Activated naive CD4-positive, alpha-beta T cell treated with anti-CD3 and anti-CD28 coated beads, Interleukin-2, amount 10 ng/mL, durations not matched to agents 7 days and 5 days (primary cell): ENCODE data around the gene ADAT3.

ENCODE experiments used
- CTCF ChIA-PET: fragments of 350-600 bp; sonication (Branson Sonifier 250); formaldehyde crosslinking; loops from one replicate; lab custom pipeline; 2021; ENCODE audit warnings: antibody characterized with exemption; lab: Charles Lee
- DNase-seq: peaks from one replicate; pipeline ENCODE4 v3.0.0-alpha.2; 2020
- H3K27ac Mint-ChIP-seq: one replicate; pipeline ENCODE4 v1.8.0; 2021; ENCODE audit warnings: mild to moderate bottlenecking, moderate library complexity, mixed read lengths
- H3K27me3 Mint-ChIP-seq: one replicate; pipeline ENCODE4 v1.8.0; 2021; ENCODE audit warnings: mild to moderate bottlenecking, mixed read lengths
- H3K36me3 Mint-ChIP-seq: one replicate; pipeline ENCODE4 v1.8.0; 2021; ENCODE audit warnings: mixed read lengths
- H3K4me1 Mint-ChIP-seq: one replicate; pipeline ENCODE4 v1.8.0; 2021; ENCODE audit warnings: mixed read lengths
- H3K4me3 Mint-ChIP-seq: one replicate; pipeline ENCODE4 v1.8.0; 2021; ENCODE audit warnings: mild to moderate bottlenecking, moderate library complexity, mixed read lengths
- H3K9me3 Mint-ChIP-seq: one replicate; pipeline ENCODE4 v1.8.0; 2021; ENCODE audit warnings: mixed read lengths

The ADAT3 gene

DNA sequence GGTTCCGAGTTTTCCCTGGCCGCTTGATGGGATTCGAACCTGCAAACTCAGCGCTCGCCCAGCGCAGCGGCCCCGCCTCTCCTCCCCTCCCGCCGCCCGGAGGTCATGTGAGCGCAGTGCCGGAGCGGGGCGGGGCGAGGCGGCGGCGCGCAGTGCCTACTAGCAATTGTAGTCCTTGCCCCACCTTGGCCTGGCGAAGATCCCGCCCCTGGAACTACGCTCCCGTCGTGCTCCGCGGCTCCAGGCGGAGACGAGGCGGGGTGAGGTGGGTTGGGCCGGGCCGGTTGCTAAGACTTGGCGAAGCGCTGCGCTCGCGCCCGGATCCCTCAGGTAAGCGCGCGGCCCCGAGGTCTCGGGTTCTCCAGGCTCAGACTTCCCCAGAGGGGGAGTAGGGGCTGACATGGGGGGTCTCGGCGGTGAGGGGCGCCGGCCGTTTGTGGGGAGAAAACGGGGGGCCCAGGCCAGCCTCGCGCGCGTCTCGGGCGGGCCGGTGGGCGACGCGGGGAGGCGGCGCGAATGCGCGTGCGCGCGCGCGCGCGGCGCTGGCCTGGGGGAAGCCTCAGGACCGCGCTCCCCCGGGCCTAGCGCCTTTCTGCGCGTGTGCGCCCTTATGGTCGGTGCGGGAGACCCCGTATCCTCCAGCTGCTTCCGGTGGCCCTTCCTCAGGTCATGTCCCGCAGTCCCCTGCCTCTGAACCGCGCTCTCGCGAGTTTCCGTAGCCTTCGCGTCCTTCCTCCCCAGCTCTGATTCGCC, at the start of gene ADAT3, which contains the start of gene SCAMP4:
TSS of gene ADAT3 (plus strand) at position 290 of the 753 bp plus-strand sequence. CDS start 6,649 bp downstream, outside the sequence.
TSS of gene SCAMP4 (plus strand) at position 290 of the 753 bp plus-strand sequence. CDS start 9,621 bp downstream, outside the sequence.
- Mint-ChIP-seq H3K27ac (peak within 1 kb of the TSS; percentile 91), H3K36me3 (peaks cover 10% of the 10 kb centered on the region)

DNA sequence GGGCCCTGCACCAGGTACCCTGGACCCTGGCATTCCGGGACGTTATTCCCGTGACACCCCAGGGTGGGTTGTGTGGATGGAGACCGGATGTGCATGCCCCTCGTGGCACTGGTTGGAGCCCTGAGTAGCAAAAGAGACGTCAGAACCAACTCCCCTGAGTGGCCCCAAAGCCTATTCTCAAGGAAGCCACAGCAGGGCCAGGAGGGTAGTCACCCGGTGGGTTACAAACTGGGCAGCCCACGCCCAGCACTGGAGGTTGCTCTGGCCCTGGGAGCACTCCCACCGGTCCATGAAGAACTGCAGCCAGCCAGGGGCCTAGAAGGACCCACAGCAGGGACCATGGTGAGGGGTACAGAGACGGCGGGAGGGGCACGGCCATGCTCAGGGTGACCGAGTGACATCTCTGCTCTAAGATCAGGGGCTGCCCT, 49.4 kb upstream of the ADAT3 start:
- CTCF ChIA-PET: interaction anchor here (0.5 to 1.6 kb wide), 2 partner anchors 9 to 225 kb away, joined by 3 to 4 read pairs; no protein-coding TSS in a partner anchor
- peak; percentile 60 for DNase-seq
- Mint-ChIP-seq H3K27ac (peak overlapping the region; percentile 98), H3K36me3 (peaks cover 3% of the 10 kb centered on the region), H3K4me3 (peak overlapping the region; percentile 82), H3K27me3 (no peaks in the 10 kb centered on the region), H3K9me3 (no peaks in the 10 kb centered on the region), H3K4me1 (peaks cover 64% of the 10 kb centered on the region)

More for the DNA sequence above, at the start of gene ADAT3, which contains the start of gene SCAMP4:
- H3K4me1 Mint-ChIP-seq: peaks cover 67% of the 10 kb centered on the region
- no peaks in the 10 kb centered on the region for H3K27me3 Mint-ChIP-seq
- DNase-seq: peak; percentile 99
- H3K4me3 Mint-ChIP-seq: peak within 1 kb of the TSS; percentile 85
- no peaks in the 10 kb centered on the region for H3K9me3 Mint-ChIP-seq
- CTCF ChIA-PET: interaction anchor here (1.0 kb wide), 1 partner anchor 18 kb away, joined by 3 read pairs; no protein-coding TSS in a partner anchor

DNA sequence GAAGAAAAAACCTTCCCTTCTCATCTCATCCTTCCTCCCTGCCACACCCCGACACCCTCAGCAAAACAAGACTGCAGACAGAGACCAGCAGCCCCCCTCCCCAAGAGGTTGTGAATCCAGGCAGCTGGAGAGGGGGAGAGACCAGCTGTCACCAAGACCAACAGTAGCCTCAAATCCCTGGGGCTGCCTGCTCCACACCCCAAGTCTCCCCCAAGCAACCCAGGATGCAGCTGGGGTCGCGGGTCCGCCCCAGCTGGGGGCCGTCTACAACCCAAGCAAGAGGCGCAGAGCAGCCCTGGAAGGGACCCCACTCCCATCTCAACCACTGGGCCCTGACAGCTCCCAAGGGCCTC, 48.9 kb upstream of the ADAT3 start:
- H3K4me3 Mint-ChIP-seq: peak overlapping the region; percentile 82
- no peaks in the 10 kb centered on the region for H3K27me3 Mint-ChIP-seq
- no peak for DNase-seq
- no peaks in the 10 kb centered on the region for H3K9me3 Mint-ChIP-seq
- H3K27ac Mint-ChIP-seq: peak overlapping the region; percentile 98
- peaks cover 64% of the 10 kb centered on the region for H3K4me1 Mint-ChIP-seq
- H3K36me3 Mint-ChIP-seq: peaks cover 3% of the 10 kb centered on the region
- CTCF ChIA-PET: interaction anchor here (0.9 to 1.6 kb wide), 2 partner anchors 8 to 19 kb away, joined by 3 read pairs; no protein-coding TSS in a partner anchor

DNA sequence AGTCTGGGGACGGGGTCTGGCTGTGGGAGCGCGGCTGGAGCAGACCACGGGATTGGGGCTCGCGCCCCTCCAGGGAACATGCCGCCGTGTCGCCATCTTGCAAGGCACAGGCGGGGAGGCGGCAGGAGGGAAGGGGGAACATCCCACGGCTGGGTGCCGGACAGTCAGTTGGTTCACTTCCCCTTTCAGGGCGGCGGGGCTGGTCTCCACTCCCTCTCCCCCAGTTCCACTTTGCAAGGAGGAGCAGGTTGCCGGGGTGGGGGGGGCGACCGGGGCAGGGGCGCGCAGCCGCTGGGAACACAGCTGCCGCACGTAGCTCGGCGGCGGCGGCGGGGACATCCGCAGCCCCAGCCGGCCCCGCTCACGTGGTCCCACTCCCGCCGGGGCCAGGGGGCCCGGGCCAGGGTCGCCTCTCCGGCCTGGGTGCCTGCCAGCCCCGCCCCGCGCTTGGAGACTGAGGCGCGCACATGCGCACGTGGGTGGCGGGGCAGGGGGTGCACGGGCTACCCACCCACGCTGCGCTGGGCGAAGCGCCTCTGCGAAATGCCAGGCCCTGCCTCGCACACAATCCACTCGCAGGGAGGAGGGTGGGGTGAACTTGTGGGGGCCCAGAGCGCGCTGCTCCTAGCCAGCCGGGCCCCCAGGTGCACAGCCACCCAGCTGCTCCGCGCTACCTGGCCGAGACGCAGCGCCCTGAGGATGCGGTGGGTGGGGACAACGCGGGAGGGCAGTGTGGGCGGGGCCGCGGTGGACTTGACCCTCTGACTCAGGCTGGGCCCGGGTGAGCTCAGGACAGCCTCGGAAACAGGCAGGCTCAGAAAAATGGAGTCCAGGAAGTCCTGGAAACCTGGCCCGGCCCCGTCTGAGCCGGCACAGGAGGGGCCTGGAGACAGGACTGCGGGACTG, 48.2 kb upstream of the ADAT3 start:
- peaks cover 3% of the 10 kb centered on the region for H3K36me3 Mint-ChIP-seq
- H3K4me3 Mint-ChIP-seq: peak overlapping the region; percentile 82
- no peaks in the 10 kb centered on the region for H3K27me3 Mint-ChIP-seq
- H3K9me3 Mint-ChIP-seq: no peaks in the 10 kb centered on the region
- peaks cover 69% of the 10 kb centered on the region for H3K4me1 Mint-ChIP-seq
- CTCF ChIA-PET: interaction anchor here (0.9 to 1.1 kb wide), 2 partner anchors 18 to 19 kb away, joined by 3 read pairs; no protein-coding TSS in a partner anchor
- peak; percentile 62 for DNase-seq
- peak overlapping the region; percentile 98 for H3K27ac Mint-ChIP-seq

DNA sequence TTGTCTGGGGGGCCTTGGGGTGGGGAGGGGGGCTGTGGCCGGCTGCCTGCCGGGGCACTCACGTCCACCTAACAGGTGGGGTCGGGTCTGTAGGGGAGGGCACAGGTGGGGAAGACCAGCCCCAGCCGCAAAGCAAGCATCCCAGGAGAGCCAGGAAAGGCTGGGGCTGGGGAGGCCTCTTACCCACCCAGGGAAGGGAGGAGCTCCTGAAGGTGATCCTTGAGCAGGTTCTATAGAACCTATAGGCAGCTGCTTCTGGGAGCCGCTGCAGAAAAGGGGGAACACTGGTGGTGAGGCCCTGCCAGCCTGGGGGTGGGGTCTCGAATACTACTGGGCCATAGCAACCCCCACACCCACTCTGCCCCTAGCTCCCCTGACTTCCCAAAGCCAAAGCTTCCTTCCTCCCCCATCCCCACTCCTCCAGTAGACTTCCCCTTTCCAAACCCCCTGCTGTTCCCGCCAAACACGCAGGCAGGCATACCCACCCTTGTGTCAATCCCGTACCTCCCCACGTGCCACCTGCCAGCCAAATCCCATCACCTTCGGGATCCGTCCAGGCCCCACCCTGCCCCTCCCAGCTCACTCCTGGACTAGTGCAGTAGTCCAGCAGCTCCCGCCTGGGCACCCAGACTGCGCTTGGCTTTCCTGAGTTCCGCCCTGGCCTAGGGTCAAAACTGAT, 47.4 kb upstream of the ADAT3 start:
- no peaks in the 10 kb centered on the region for H3K9me3 Mint-ChIP-seq
- CTCF ChIA-PET: interaction anchor here (1.1 kb wide), 1 partner anchor 20 kb away, joined by 3 read pairs; no protein-coding TSS in a partner anchor
- H3K36me3 Mint-ChIP-seq: peaks cover 3% of the 10 kb centered on the region
- peaks cover 65% of the 10 kb centered on the region for H3K4me1 Mint-ChIP-seq
- H3K4me3 Mint-ChIP-seq: peak overlapping the region; percentile 66
- no peak for DNase-seq
- H3K27me3 Mint-ChIP-seq: no peaks in the 10 kb centered on the region
- peak overlapping the region; percentile 88 for H3K27ac Mint-ChIP-seq

DNA sequence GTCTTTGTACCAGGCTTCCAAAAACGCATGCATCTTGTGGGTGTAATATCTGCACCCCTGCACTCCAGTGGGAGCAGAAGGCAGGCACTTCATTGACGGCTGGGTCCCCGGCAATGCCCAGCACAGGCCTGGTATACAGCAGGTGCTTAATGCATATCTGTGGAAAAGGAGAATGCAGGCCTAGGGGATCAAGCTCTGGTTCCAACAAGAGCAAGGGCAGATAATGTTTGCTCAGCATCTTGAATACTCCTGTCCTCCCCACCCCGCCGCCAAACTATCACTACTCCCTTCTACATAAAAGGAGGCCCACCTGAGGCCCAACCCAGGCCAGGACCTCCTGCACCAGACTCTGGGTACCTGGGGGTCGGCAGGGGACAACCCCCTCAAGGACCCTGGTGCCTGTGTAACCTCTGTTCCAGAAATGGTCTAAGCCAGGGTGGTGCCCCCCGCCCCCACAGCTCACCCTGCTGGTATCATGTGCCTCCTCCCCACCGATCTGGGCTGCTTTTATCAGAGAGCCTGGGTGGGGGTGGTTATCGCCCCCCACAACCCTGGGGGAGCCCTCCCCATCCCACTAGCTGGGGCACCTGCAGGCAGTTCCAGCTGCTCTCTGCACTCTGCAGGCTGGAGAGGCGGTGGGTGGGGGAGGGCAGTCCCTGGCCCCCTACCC, 46.7 kb upstream of the ADAT3 start:
- Mint-ChIP-seq H3K4me1 (peaks cover 57% of the 10 kb centered on the region), H3K9me3 (no peaks in the 10 kb centered on the region), H3K27ac (peak overlapping the region; percentile 82), H3K4me3 (peak overlapping the region; percentile 51), H3K36me3 (peaks cover 1% of the 10 kb centered on the region), H3K27me3 (no peaks in the 10 kb centered on the region)
- CTCF ChIA-PET: interaction anchor here (1.1 kb wide), 1 partner anchor 21 kb away, joined by 3 read pairs; no protein-coding TSS in a partner anchor
- DNase-seq: no peak

DNA sequence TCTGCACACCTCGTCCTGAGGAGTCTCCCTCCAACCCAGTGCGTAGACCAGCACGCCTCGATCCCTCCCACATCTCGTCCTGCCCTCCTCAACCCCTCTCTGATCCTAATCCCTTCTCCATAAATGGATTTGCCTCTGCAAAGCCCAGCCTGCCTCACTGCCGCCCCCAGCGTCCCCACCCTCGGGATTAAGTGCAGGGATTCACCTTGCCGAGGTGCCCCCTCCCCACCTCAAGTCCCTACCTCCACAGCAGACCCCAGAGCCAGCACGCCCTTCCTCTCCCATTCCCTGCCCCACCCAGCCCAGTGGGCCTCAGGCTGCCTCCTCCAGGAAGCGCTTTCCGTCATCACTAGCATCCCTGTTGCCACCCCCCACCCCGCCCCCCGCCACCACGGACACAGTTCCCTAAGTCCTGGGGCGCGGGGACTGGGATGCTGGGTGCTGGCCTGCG, 45.8 kb upstream of the ADAT3 start:
- H3K27me3 Mint-ChIP-seq: no peaks in the 10 kb centered on the region
- no peaks in the 10 kb centered on the region for H3K9me3 Mint-ChIP-seq
- H3K36me3 Mint-ChIP-seq: peaks cover 1% of the 10 kb centered on the region
- H3K4me3 Mint-ChIP-seq: peak overlapping the region; percentile 31
- no peak for DNase-seq
- H3K4me1 Mint-ChIP-seq: peaks cover 55% of the 10 kb centered on the region
- peak overlapping the region; percentile 45 for H3K27ac Mint-ChIP-seq
- CTCF ChIA-PET: interaction anchor here (1.0 kb wide), 1 partner anchor 10 kb away, joined by 3 read pairs; no protein-coding TSS in a partner anchor

DNA sequence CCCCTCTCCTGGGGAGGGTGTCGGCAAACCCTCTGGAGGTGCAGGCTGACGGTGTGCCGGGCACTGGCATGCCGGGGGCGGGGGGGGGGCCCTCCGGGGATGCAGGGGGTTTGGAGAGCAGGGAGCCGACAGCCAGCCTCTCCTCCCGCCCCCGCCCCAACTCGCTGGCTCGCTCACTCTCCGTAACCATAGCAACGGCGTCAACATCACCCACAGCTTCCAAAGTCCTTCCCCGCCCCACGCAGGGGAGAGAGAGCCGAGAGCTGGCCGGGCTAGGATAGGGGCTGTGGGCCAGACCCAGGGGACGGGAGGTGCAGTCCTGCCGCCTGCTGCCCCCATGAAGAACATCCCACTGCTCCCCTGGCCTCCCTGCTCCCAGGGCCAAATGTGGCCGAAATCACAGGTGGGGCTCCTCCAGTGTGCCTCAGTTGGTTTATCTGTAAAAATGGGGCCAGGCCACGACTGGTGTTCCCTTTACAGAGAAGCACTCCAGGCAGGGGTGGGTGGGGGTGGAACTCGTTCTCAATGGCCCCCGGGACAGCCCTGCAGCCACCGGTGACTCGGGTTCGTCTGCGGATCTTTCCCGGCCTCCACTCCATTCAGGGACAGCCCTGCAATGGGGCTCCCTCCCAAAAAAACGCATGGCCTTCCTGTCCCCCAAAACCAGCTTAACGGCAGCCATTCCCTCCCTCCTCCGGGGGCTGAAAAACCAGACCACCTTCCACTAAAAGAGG, 45.0 kb upstream of the ADAT3 start:
- Mint-ChIP-seq H3K27me3 (no peaks in the 10 kb centered on the region), H3K36me3 (no peaks in the 10 kb centered on the region), H3K27ac (no peak overlapping the region), H3K4me3 (no peak overlapping the region), H3K4me1 (peaks cover 47% of the 10 kb centered on the region), H3K9me3 (no peaks in the 10 kb centered on the region)
- DNase-seq: peak; percentile 65
- CTCF ChIA-PET: interaction anchor here (1.0 kb wide), 1 partner anchor 11 kb away, joined by 3 read pairs; no protein-coding TSS in a partner anchor

DNA sequence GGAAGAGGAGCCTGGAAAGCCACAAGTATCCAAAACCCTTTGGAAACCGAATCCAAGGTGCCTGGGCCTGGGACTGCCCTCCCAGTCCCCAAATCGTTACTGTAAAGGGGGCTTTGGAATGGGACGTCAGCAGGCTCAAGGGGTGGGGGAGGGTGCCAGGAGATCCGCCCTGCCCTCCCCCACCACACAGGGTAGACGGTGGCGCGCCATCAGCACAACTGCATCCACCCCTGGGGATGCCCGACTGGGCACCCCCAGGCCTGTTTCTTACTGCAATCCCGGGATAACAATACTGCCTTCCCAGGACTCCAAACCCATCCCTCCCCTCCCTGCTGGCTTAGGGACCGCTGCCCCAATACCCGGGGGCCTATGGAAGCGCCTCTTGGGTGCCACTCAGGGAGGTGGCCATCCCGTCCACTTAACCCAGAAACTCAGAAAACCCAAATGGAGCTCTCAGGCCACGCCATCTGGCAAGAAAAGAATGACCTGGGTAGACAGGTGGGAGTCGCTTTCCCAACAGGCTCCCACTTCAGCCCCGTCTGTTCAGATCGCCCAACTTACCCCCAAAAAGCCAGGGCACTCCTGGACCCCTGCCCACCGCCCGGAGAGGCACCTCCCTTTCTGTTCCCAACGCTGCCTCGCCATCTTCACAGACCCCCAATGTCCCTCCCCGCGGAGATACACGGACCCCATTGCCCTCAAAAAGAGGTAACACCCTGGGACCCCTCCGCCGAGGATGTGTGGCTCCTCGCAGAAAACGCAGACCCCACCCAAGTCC, 44.2 kb upstream of the ADAT3 start:
- Mint-ChIP-seq H3K27me3 (no peaks in the 10 kb centered on the region), H3K4me3 (peak overlapping the region; percentile 92), H3K9me3 (no peaks in the 10 kb centered on the region), H3K27ac (no peak overlapping the region), H3K4me1 (peaks cover 46% of the 10 kb centered on the region), H3K36me3 (no peaks in the 10 kb centered on the region)
- CTCF ChIA-PET: interaction anchor here (0.6 kb wide), 1 partner anchor 159 kb away, joined by 3 read pairs; no protein-coding TSS in a partner anchor
- no peak for DNase-seq

DNA sequence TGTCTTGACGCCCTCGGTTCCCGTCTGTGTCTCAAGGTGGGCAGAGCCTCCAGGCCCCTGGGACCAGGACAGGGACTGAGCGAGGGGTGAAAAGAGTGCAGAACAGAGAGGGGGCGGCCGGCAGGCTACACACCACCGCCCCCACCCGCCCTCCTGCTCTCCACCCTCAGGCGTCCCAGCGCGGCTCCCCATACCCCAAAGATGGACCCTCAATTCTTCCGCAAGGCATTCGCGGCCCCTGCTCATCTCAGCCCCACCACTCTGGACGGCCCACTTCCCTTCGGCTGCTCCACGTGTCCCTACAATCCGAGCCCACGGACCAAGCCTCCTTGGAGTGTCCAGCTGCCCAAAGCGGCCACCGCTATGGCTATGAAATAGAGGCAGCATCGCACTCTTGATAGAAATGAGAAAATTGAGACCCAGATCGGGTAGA, 43.6 kb upstream of the ADAT3 start:
- peak overlapping the region; percentile 94 for H3K27ac Mint-ChIP-seq
- no peak for DNase-seq
- peaks cover 41% of the 10 kb centered on the region for H3K4me1 Mint-ChIP-seq
- H3K27me3 Mint-ChIP-seq: no peaks in the 10 kb centered on the region
- CTCF ChIA-PET: interaction anchor here (0.6 kb wide), 1 partner anchor 158 kb away, joined by 3 read pairs; no protein-coding TSS in a partner anchor
- H3K9me3 Mint-ChIP-seq: no peaks in the 10 kb centered on the region
- peak overlapping the region; percentile 92 for H3K4me3 Mint-ChIP-seq
- H3K36me3 Mint-ChIP-seq: no peaks in the 10 kb centered on the region

DNA sequence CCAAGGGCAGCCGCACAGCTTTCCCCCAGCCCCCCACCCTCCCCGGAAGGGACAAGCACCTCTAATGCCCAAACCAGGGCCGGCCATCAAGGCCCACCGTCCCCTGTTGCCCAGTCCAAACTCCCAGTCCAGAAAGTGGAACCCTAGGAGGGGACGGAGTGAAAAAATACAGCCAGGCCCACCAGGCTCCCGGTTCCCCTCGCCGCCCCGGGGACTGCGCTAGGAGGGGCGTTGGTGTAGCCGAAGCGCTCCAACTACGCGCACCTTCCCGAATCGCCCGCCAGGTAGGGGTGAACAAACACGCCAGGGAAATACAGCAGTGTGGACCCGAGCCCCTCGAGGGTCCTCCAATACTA, 43.2 kb upstream of the ADAT3 start:
- no peaks in the 10 kb centered on the region for H3K27me3 Mint-ChIP-seq
- no peaks in the 10 kb centered on the region for H3K36me3 Mint-ChIP-seq
- no peaks in the 10 kb centered on the region for H3K9me3 Mint-ChIP-seq
- peak overlapping the region; percentile 94 for H3K27ac Mint-ChIP-seq
- H3K4me1 Mint-ChIP-seq: peaks cover 44% of the 10 kb centered on the region
- CTCF ChIA-PET: no interaction called here
- H3K4me3 Mint-ChIP-seq: peak overlapping the region; percentile 92
- DNase-seq: no peak
